Measurements from ENCODE around the gene NRROS. TPM values are rescaled to one million over a fixed set of nuclear protein-coding genes. Genes with fewer than 3 reads are reported as not detected.
A peak's percentile ranks its signal among the peaks of the same experiment; 100 is the strongest.
"Not testable (repeated sequence)": the region's sequence is repeated elsewhere in the genome, so short reads cannot be mapped to it uniquely, and the experiment has no call there.

Gene NRROS
- 10 to 100 TPM in 1 of 2 donors, 1 to 10 TPM in 1; 8.0 to 10.6 TPM for total RNA-seq
- long read RNA-seq, donor 1 = 0 reads
- long read RNA-seq, donor 2, partial matches to known transcripts = 0 of 1 reads
- long read RNA-seq, donor 2, other reads (novel, unspliced or antisense) = 0 of 1 reads

DNA sequence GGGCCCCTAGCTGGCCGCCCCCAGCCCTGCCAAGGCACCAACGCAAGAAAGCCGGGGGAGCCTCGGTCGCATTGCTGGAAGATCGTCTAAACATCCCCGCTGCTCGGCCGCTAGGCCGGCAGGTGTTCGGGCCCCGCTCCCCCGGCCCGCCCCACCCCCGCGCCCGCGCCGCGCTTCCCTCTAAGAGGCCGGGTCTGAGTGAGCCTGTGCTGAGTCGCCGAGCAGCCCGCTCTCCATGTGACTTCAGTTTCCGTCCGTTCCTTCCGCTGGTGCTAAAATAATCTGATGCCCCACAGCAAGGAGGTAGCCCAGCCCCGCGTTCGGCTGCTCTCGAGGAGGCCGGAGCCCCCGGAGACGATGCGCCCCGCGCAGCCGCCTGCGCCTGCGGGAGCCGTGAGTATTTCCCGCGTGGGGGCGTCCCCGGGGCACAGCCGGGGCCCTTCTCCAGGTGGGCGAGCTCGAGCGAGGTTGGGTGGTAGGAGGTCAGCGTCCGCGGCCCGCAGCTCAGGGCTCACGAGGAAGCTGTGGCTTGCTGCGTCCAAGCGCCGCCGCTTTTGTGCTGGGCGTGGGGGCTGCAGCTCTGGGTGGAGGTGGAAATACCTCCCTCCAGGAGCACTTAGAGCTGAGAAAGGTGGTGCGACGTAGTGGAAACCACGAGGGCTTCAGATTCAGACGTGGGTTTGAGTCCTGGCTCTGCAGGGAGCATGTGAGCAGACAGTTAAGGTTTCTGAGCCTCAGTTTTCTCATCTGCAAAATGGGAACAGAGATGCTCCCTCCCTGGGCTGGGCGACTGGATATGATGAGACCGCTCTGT lies at the start of gene NRROS:
NRROS (plus strand) TSS at position 212 of the 814 bp plus-strand sequence. CDS start 14,846 bp downstream, outside the sequence.
- DNase-seq (ENCODE audit: low spot score) = peak; percentile 90
- intact Hi-C loops (cut with DNase I) = no loop called here

DNA sequence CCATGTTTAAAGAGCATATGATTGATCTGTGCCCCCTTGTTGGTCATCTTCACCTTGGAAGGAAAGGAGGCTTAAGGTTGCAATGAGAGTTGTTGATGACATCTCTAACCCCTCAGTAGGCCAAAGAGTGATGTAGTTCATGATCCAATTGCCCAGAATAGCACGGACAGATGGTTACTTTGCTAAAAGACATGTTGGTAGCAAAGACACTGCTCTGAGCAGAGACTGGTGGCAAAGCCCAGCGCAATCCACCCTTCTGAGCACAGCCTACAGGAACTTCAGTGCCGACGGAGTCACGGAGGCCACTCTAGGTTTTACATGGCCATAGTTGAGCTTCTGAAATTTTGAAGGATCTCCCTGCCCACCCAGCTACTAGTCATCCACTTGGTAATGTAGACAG lies 49.2 kb upstream of the NRROS start:
- no peak for DNase-seq (ENCODE audit: low spot score)
- intact Hi-C loops (cut with DNase I) = no loop called here

DNA sequence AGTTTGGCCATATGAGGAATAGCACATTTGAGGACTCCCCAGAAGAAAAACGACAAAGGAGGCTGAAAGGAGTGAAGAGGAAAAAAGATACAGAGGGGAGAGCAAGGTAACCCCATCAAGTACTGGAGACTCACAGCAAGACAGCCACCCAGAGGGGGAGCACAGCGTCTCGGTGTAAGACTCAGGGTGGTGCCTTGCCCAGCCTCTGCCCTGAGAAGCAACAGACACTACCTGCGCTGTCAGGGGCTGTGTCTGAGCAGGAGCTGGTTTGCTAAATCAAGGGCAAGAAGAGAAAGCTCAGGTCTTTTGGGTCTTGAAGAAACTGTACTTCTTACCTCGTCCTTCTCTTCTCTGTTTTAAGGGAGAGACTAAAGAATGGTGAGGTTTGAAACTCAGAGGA lies 43.1 kb upstream of the NRROS start:
- no peak for DNase-seq (ENCODE audit: low spot score)
- intact Hi-C loops (cut with DNase I) = loop anchor here in 1 of 2 donors (1.0 kb wide), 1 partner anchor 20 kb away; no protein-coding TSS in a partner anchor

DNA sequence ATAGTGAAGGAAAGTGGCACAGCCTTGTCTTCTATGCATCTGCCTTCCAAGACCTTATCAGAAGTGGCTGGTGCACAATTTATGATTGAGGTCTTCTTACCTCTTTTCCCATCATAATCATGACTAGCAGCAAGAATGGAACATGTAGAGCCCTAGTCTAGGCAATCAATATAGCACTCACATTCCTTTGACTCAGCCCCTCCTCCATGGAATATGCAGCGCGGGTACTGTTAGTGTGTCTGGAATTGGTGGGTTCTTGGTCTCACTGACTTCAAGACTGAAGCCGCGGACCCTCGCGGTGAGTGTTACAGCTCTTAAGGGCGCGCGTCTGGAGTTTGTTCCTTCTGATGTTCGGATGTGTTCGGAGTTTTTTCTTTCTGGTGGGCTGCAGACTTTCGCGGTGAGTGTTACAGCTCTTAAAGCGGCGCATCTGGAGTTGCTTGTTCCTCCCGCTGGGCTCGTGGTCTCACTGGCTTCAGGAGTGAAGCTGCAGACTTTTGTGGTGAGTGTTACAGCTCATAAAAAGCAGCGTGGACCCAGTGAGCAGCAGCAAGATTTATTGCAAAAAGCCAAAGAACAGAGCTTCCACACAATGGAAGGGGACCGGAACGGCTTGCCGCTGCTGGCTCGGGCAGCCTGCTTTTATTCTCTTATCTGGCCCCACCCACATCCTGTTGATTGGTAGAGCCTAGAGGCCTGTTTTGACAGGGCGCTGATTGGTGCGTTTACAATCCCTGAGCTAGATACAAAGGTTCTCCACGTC lies 41.3 kb upstream of the NRROS start:
- intact Hi-C loops (cut with DNase I); DNase-seq (ENCODE audit: low spot score): not testable (repeated sequence)

DNA sequence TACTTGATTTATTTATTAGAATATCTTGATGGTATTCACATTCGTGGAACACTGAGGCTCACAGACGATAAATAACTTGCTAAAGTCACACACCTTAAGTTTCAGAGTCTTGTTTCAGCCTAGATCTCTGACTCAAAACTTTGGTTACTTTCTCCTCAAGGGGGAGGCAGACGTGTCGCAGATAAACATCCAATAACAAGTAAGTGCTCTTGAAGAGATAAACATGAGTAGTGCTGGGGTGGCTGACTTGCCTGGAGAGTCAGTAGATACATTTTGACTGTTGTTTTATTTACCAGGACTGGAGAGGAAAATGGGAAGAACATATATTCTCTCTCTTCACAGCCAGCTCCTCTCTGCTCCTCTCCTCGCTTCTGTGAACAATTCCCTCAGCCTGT lies 39.8 kb upstream of the NRROS start:
- no peak for DNase-seq (ENCODE audit: low spot score)

DNA sequence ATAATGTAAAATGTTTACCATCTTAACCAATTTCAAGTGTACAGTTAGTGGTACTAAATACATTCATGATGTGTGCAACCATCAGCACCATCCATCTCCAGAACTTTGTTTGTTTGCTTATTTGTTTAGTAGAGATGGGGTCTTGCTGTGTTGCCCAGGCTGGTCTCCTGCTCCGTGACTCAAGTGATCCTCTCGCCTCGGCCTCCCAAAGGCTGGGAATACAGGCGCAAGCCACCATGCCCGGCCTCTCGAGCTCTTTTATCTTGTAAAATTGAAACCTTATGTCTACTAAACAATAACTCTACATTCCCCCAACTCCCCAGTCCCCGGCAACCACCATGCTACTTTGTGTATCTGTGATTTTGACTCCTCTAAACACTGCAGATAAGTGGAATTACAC lies 39.1 kb upstream of the NRROS start:
- intact Hi-C loops (cut with DNase I) = no loop called here
- no peak for DNase-seq (ENCODE audit: low spot score)

More for the DNA sequence above, 39.8 kb upstream of the NRROS start:
- intact Hi-C loops (cut with DNase I) = no loop called here

DNA sequence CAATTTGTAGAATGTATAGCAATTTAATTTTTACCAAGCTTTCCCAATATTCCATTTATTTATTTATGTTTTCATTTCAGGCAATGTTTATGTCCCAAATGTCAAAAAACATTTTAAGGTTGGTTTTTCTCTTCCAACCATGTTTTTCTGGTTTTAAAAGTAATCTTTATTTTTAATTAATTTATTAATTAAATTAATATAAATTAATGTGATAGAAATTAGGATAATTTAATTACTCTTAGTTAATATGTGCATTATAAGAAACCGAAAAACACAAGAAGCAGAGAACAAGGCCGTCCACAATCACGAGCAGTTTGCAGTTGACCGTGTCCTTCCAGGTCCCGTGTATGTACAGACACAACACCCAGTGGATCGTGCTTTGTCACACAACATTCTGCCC lies 36.8 kb upstream of the NRROS start:
- intact Hi-C loops (cut with DNase I) = no loop called here
- DNase-seq (ENCODE audit: low spot score) = no peak

DNA sequence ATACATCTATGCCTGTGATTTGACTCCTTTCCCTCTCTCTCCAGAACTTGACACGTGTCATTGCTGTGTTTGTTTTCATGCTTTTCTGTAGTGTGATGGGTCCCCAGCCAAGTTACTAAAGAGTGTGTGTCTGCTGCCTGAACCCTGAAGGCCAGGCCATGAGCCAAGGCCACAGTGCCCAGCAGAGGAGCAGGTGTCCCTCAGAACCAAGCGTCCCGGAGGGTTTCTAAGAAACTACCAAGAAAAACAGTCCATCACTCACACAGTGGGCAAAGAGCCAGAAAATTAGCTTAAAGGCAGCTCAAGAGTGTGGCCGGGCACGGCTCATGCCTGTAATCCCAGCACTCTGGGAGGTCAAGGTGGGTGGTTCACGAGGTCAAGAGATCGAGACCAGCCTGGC lies 35.8 kb upstream of the NRROS start:
- intact Hi-C loops (cut with DNase I) = no loop called here
- DNase-seq (ENCODE audit: low spot score) = no peak

DNA sequence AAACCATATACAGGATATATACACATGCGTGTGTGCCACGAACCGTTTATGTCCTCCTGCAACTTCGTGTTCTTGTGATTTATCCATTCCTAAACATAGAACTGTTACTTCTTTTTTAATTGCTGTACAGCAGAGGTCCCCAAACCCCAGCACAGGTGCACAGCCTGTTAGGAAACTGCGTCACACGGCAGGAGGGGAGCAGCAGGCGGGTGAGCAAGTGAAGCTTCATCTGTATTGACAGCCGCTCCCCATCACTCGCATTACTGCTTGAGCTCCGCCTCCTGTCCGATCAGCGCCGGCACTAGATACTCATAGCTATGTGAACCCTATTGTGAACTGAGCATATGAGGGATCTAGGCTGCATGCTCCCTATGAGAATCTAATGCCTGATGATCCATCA lies 34.9 kb upstream of the NRROS start:
- DNase-seq (ENCODE audit: low spot score) = no peak
- intact Hi-C loops (cut with DNase I) = no loop called here

DNA sequence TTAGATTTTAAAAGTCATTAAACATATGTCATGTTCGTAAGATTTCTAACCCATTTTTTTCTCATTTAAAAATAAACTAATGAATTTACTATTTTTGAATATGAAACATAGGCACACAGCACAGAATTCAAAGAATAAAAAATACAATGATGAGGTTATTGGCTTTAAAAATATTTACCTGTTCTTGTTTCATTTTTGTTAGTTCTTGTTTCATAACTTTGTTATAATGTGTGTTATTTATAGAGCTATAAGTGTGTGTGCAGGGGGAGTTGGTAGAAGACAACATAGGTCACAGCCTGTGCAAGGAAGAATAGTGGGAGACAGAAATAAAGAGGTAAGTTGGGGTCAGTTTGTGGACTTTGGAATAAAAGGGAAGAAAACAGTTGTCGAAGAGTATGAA lies 30.8 kb upstream of the NRROS start:
- intact Hi-C loops (cut with DNase I) = loop anchor here in 1 of 2 donors (2.0 kb wide), 1 partner anchor 76 kb away; no protein-coding TSS in a partner anchor
- DNase-seq (ENCODE audit: low spot score) = no peak

DNA sequence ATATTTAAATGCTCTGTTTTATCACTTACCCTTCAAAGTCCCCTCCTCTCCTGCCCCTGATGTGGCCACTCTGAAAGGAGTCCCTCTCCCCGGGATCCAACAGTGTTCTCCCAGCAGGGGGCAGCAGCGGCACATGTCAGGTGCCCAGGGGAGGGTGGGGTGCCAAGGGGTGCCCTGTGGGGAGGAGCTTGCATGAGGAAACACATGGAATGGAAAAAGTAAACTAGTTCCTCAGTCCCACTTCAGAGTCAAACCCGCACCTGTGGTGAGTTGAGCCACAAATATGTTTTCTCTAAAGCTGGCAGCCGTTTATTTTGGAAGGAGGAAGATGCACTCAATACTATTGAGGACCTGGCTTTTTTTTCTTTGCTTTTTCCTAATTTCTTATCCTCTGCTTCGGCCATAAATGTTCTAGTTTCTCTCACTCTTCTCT lies 30.1 kb upstream of the NRROS start:
- peak; percentile 96 for DNase-seq (ENCODE audit: low spot score)
- intact Hi-C loops (cut with DNase I) = loop anchor here in 1 of 2 donors (2.0 kb wide), 1 partner anchor 75 kb away; no protein-coding TSS in a partner anchor

DNA sequence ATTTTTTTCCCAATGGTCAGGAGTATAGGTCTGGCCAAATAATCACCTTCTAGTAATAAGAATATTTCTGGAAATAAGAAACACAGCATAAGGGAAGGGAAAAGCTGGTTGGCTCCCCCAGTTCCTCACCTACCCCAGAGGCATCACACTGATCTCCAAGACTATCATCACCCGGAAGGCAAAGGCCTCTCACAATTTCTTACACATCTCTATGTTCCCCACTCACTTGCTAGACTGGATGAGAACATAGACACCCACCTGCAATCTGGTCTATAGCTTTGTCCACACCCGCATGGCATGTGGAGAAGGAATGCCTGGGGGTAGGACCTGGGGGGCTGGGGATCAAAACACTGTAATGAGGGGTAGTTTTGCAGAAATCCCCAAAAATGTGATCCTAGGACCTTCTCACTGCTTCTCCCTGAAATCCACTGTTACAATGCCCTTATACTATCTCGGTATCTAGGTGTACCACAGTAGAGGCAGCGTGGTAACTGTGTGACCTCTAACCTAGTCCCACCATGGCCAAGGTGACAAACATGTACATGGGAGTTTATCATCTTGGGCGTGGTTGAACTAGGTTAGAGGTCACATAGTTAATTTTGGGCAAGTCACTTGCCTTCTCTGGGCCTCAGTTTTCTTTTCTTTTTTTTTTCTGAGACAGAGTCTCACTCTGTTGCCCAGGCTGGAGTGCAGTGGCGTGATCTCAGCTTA lies 29.5 kb upstream of the NRROS start:
- no peak for DNase-seq (ENCODE audit: low spot score)
- intact Hi-C loops (cut with DNase I) = loop anchor here (2.0 to 5.0 kb wide), 2 partner anchors 75 to 77 kb away; no protein-coding TSS in a partner anchor

DNA sequence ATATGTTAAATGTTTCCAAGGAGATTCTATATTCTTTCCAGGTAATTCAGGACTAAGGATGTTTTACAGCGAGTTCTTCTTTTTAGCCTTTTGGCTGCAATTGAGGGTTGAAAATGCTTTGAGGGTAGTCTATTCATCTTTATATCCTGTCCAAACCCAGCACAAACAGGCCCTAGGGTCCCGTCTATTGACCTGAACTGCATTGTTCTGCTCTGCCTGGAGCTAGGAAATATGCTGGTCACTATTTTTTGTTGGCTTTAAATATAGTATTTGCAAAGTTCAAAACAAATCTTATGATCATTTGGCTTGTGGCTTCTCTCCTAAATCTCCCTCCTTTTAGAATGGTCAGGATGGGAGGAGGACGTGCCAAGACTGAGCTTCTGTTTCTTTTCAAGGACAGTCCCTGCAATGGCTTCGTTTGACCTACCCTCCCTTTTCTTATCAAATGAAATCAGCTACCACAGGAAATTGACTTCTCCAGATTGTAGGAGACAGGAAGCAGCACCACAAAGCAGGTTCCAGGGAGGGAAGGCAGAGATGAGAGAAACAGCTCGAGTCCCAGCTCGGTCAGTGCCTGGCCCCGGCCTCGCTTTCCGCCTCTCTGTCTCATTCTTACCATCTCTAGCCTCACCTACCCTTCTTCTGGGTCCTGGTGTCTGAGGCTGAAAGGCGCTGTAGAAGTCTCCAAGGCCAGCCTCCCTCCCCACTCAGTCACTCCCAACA lies 27.6 kb upstream of the NRROS start:
- no peak for DNase-seq (ENCODE audit: low spot score)
- intact Hi-C loops (cut with DNase I) = loop anchor here in 1 of 2 donors (5.0 kb wide), 1 partner anchor 75 kb away; no protein-coding TSS in a partner anchor

DNA sequence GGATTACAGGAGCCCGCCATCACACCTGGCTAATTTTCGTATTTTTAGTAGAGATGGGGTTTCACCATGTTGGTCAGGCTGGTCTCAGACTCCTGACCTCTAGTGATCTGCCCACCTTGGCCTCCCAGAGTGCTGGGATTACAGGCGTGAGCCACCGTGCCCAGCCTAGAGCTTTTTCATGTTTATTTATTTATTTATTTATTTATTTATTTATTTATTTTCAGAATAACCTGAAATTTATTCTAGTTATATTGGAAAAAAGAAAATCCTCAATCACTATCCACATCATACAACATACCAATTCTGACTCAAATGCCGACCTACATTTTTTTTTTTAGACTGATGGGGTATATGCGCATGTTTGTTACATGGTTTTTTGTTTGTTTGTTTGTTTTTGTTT lies 24.3 kb upstream of the NRROS start:
- DNase-seq (ENCODE audit: low spot score); intact Hi-C loops (cut with DNase I): not testable (repeated sequence)

DNA sequence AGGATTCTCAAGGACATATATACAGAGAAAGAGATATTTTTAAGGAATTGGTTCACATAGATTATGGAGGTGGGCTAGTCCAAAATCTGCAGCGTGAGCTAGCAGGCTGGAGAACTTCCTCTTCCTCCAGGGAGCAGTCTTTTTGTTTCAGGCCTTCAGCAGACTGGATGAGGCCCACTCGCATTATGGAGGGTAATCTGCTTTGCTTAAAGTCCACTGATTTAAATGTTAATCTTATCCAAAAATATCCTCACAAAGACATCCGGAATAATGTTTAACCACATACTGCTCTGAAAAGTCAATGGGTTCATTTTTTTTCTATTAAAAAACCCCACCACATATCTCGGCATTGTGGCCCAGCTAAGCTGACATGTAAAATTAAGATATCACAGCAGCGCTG lies 22.2 kb upstream of the NRROS start:
- DNase-seq (ENCODE audit: low spot score) = no peak
- intact Hi-C loops (cut with DNase I) = no loop called here

DNA sequence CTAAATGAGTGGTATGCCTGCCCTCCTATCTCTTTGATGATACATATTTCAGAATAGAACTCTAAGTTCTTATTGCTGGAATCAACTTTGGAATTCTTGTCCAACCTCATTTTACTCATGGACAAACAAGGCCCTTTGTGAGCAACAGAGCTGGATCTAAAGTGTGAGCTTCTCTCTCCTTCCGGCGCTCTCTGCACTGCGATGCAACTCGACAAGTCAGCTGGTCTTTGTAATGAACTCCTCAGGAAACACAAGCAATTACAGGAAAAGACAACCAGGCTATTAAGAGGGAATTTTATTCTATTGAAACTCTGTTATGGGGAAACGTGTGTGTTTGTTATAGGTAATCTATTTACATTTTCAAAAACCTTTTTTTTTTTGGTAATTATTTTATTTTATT lies 20.3 kb upstream of the NRROS start:
- intact Hi-C loops (cut with DNase I) = no loop called here
- DNase-seq (ENCODE audit: low spot score) = no peak

DNA sequence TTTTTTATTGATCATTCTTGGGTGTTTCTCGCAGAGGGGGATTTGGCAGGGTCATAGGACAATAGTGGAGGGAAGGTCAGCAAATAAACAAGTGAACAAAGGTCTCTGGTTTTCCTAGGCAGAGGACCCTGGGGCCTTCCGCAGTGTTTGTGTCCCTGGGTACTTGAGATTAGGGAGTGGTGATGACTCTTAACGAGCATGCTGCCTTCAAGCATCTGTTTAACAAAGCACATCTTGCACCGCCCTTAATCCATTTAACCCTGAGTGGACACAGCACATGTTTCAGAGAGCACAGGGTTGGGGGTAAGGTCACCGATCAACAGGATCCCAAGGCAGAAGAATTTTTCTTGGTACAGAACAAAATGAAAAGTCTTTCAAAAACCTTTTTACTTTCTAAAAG lies 19.9 kb upstream of the NRROS start:
- intact Hi-C loops (cut with DNase I); DNase-seq (ENCODE audit: low spot score): not testable (repeated sequence)

DNA sequence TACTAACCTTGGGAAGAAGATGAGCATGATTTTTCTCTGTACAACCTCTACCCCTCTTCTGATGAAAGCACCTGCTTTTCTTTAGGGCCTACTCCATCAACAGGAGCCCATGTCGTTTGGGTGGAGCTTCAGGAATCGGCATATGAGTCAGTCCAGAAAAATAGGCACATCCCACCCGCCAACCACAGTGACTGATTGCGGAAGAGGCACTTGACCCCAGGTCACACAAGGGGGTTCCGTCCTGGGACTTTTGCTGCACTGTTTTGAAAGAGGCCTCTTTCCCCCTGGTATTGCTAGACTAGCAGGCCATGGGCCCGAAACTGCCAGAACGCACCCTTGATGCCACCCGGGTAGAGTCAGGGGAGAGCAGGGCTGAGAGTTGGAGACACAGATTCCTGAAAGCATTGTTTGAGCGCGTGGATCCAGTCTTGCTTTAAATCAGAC lies 19.3 kb upstream of the NRROS start:
- DNase-seq (ENCODE audit: low spot score) = no peak
- intact Hi-C loops (cut with DNase I) = no loop called here

DNA sequence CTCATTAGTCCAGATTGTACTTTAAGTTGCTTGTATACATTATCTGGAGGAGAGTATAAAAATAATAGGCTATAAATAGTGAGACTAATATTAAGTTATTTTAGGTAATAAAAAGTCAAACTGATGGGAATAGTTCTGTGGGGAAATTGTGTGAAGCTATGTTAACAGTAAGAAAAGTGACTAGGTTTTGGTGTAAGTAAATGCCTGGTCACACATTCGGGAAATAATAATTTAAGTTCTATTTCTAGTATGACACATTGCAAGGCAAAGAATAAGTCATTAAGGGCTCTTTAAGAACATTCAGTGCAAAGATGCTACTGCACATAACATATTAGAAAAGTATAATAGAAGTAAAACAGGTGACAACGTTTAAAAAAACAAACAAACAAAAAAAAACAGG lies 18.8 kb upstream of the NRROS start:
- intact Hi-C loops (cut with DNase I) = no loop called here
- no peak for DNase-seq (ENCODE audit: low spot score)

Measured in posterior vena cava (tissue), 2 donors.